Ishikawa (cell line): ENCODE measurements around the gene TMEM186.

Experiments used
- TCF12 ChIP-seq: IDR thresholded peaks from 2 replicates; pipeline ENCODE4 v1.6.1; 2012; ENCODE audit warnings: low read depth
- TF ChIP-seq, protein P1 (sequence below): IDR thresholded peaks from 2 replicates; pipeline ENCODE4 v1.6.1; 2012
- TF ChIP-seq, protein P2 (sequence below): IDR thresholded peaks from 2 replicates; pipeline ENCODE4 v1.6.1; 2012; ENCODE audit warnings: low read depth, mild to moderate bottlenecking

DNA sequence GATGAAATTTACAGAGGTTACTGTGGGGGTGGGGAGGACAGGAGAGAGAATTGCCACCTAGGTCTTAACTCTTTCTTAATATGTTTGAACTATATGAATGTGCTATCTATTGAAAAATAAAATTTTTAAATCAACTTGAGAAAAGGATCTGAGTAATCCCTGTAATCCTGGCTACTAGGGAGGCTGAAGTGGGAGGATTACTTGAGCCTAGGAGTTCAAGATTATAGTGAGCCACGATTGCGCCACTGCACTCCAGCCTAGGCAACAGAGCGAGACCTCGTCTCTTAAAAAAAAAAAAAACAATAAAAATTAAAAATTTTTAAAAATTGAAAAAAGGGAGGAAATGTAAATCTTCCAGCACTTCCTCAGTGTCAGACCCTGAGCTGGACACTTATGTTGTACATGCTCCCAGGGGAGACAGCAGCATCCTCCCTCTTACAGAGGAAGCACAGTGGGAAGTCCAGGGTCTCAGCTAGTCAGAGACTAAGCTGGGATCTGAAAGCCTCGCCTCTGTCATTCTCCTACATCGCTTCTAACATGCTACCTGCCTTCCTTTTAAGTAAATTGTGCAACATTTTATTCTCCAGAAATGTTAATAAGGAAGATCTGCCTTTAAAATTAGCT, 22.1 kb upstream of the TMEM186 start:
- TF ChIP-seq TCF12: no peak
- TF ChIP-seq, protein P1, sequence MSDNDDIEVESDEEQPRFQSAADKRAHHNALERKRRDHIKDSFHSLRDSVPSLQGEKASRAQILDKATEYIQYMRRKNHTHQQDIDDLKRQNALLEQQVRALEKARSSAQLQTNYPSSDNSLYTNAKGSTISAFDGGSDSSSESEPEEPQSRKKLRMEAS: no peak
- TF ChIP-seq, protein P2, sequence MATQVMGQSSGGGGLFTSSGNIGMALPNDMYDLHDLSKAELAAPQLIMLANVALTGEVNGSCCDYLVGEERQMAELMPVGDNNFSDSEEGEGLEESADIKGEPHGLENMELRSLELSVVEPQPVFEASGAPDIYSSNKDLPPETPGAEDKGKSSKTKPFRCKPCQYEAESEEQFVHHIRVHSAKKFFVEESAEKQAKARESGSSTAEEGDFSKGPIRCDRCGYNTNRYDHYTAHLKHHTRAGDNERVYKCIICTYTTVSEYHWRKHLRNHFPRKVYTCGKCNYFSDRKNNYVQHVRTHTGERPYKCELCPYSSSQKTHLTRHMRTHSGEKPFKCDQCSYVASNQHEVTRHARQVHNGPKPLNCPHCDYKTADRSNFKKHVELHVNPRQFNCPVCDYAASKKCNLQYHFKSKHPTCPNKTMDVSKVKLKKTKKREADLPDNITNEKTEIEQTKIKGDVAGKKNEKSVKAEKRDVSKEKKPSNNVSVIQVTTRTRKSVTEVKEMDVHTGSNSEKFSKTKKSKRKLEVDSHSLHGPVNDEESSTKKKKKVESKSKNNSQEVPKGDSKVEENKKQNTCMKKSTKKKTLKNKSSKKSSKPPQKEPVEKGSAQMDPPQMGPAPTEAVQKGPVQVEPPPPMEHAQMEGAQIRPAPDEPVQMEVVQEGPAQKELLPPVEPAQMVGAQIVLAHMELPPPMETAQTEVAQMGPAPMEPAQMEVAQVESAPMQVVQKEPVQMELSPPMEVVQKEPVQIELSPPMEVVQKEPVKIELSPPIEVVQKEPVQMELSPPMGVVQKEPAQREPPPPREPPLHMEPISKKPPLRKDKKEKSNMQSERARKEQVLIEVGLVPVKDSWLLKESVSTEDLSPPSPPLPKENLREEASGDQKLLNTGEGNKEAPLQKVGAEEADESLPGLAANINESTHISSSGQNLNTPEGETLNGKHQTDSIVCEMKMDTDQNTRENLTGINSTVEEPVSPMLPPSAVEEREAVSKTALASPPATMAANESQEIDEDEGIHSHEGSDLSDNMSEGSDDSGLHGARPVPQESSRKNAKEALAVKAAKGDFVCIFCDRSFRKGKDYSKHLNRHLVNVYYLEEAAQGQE: no peak
